Uterus (tissue), 2 donors: Measurements from ENCODE around the gene KTN1.

Experiments used
- CTCF ChIP-seq, 4 experiments: fragments of 200-600 bp in 2 of 4; fragments of 450-650 bp in 2 of 4; sonication (generic) in 2 of 4; IDR thresholded peaks; one replicate each; pipeline ENCODE4 v1.5.1; 2016 to 2019; ENCODE audit warnings: antibody characterized with exemption in 4 of 4, mild to moderate bottlenecking in 2 of 4, moderate library complexity in 1 of 4
- POLR2A ChIP-seq, 2 donors: fragments of 450-650 bp; IDR thresholded peaks; one replicate each; pipeline ENCODE4 v1.6.1; 2016; ENCODE audit warnings: antibody characterized with exemption in 2 of 2, mild to moderate bottlenecking in 1 of 2, moderate library complexity in 1 of 2

GRCh38 chr14:55562135-55562534 is 17.9 kb upstream of the KTN1 start:
- TF ChIP-seq CTCF (IDR thresholded peaks at IDR 0.05) (no peak), POLR2A (IDR thresholded peaks at IDR 0.05) (no peak)
